Uterus (tissue), 2 donors: ENCODE measurements around the gene ZNF69.
"Not testable (repeated sequence)": the region's sequence is repeated elsewhere in the genome, so short reads cannot be mapped to it uniquely, and the experiment has no call there.

Experiments used
- CTCF ChIP-seq, 4 experiments: fragments of 200-600 bp in 2 of 4; fragments of 450-650 bp in 2 of 4; sonication (generic) in 2 of 4; IDR thresholded peaks; one replicate each; pipeline ENCODE4 v1.5.1; 2016 to 2019; ENCODE audit warnings: antibody characterized with exemption in 4 of 4, mild to moderate bottlenecking in 2 of 4, moderate library complexity in 1 of 4
- POLR2A ChIP-seq, 2 donors: fragments of 450-650 bp; IDR thresholded peaks; one replicate each; pipeline ENCODE4 v1.6.1; 2016; ENCODE audit warnings: antibody characterized with exemption in 2 of 2, mild to moderate bottlenecking in 1 of 2, moderate library complexity in 1 of 2

- not testable (repeated sequence) for TF ChIP-seq CTCF, POLR2A (IDR thresholded peaks at IDR 0.05)
Measured at GRCh38 chr19:11889901-11890300, 2.3 kb downstream of the ZNF69 start.
